ENCODE measurements around the gene NCMAP. TPM values are rescaled to one million over a fixed set of nuclear protein-coding genes. Genes with fewer than 3 reads are reported as not detected.

NCMAP gene
- total and polyA plus RNA-seq, 2 of the 4 experiments (the other 2 are of a cell fraction), result not detected

Small RNA genes lying within 50 kb of the gene (microRNA-seq; reads per million reads assigned to microRNA genes)
- gene RF00019 (ENCODE audit: insufficient read depth, insufficient read length), result not detected

Small RNA genes lying within 50 kb of the gene (small RNA-seq; reads per million reads assigned to genes)
- 0 reads per million in 5 experiments for gene RF00019

Other genes with a start within 250 kb of the NCMAP start
- gene GRHL3, start 236.7 kb upstream of the NCMAP start, total RNA-seq (2012; rRNA removed), result not detected in 2 replicates
- not detected in 2 replicates for gene GRHL3, start 236.7 kb upstream of the NCMAP start, polyA plus RNA-seq (2012; rRNA removed)
- 3.0 and 3.6 TPM in 2 replicates for gene STPG1, start 142.3 kb upstream of the NCMAP start, total RNA-seq (2012; rRNA removed)
- 6.5 and 7.5 TPM in 2 replicates for gene STPG1, start 142.3 kb upstream of the NCMAP start, polyA plus RNA-seq (2012; rRNA removed)
- 95.3 and 123 TPM in 2 replicates for gene NIPAL3, start 140.3 kb upstream of the NCMAP start, total RNA-seq (2012; rRNA removed)
- 49.0 and 55.0 TPM in 2 replicates for gene NIPAL3, start 140.3 kb upstream of the NCMAP start, polyA plus RNA-seq (2012; rRNA removed)
- 5.9 and 8.6 TPM in 2 replicates for gene RCAN3, start 53.3 kb upstream of the NCMAP start, total RNA-seq (2012; rRNA removed)
- 4.0 and 4.2 TPM in 2 replicates for gene RCAN3, start 53.3 kb upstream of the NCMAP start, polyA plus RNA-seq (2012; rRNA removed)
- gene SRRM1, start 87.2 kb downstream of the NCMAP start, total RNA-seq (2012; rRNA removed), result 13.6 and 24.2 TPM in 2 replicates
- 82.7 and 94.1 TPM in 2 replicates for gene SRRM1, start 87.2 kb downstream of the NCMAP start, polyA plus RNA-seq (2012; rRNA removed)
- gene CLIC4, start 189.4 kb downstream of the NCMAP start, total RNA-seq (2012; rRNA removed), result 392 and 524 TPM in 2 replicates
- gene CLIC4, start 189.4 kb downstream of the NCMAP start, polyA plus RNA-seq (2012; rRNA removed), result 194 and 242 TPM in 2 replicates